SK-N-SH (cell line): ENCODE data around the gene ATP6V1G3. TPM values are rescaled to one million over a fixed set of nuclear protein-coding genes. Genes with fewer than 3 reads are reported as not detected.

Experiments used
- CTCF ChIA-PET: fragments of 300-600, 350-600 bp; formaldehyde crosslinking; extraction: SDS; loops from one replicate; lab custom pipeline; 2021; lab: Yijun Ruan, JAX
- POLR2A ChIA-PET: fragments of 350-600 bp; sonication (Branson Sonifier 250); formaldehyde crosslinking; extraction: SDS; loops from one replicate; lab custom pipeline; 2020; ENCODE audit warnings: antibody characterized with exemption, inconsistent platforms; lab: Yijun Ruan, JAX
- DNase-seq: peaks from one replicate; pipeline ENCODE4 v3.0.0; 2012
- H2AFZ ChIP-seq: fragments of 200-600 bp; sonication (generic); 2 replicates; pipeline ENCODE4 v1.8.1; 2016; ENCODE audit warnings: antibody characterized with exemption, mild to moderate bottlenecking, low read depth
- H3F3A ChIP-seq: fragments of 200-600 bp; sonication (generic); replicated peaks from 2 replicates; pipeline ENCODE3; 2016; ENCODE audit warnings: antibody characterized with exemption, mild to moderate bottlenecking; ENCODE audit not compliant: insufficient read depth
- H3K27ac ChIP-seq, 2 experiments: fragments of 200-500 bp in 1 of 2; fragments of 200-600 bp in 1 of 2; sonication (Bioruptor generic) in 1 of 2; sonication (generic), shearing (Covaris generic) in 1 of 2; 2 replicates each; pipeline versions ENCODE4 v1.5.1 to v1.6.1; 2014 to 2016; ENCODE audit warnings: low read depth in 2 of 2, inconsistent platforms in 1 of 2, low read length in 1 of 2, mild to moderate bottlenecking in 1 of 2, mixed read lengths in 1 of 2
- H3K27me3 ChIP-seq: fragments of 200-600 bp; sonication (generic), shearing (Covaris generic); 2 replicates; pipeline ENCODE4 v1.6.1; 2016; ENCODE audit warnings: mixed run types; ENCODE audit not compliant: insufficient read depth
- H3K36me3 ChIP-seq, 2 experiments: fragments of 200-500 bp in 1 of 2; fragments of 200-600 bp in 1 of 2; sonication (Bioruptor generic) in 1 of 2; sonication (generic) in 1 of 2; replicated peaks in 1 of 2; 2 replicates each; pipeline versions ENCODE3 to v1.5.1; 2014 to 2016; ENCODE audit warnings: low read length in 1 of 2, mild to moderate bottlenecking in 1 of 2; ENCODE audit not compliant: insufficient read depth in 2 of 2, control insufficient read depth in 1 of 2
- H3K4me1 ChIP-seq, 2 experiments: fragments of 200-500 bp in 1 of 2; fragments of 200-600 bp in 1 of 2; sonication (Bioruptor generic) in 1 of 2; sonication (generic), shearing (Covaris generic) in 1 of 2; 2 replicates each; pipeline versions ENCODE4 v1.5.1 to v1.6.1; 2014 to 2016; ENCODE audit warnings: low read depth in 1 of 2, low read length in 1 of 2, mixed run types in 1 of 2; ENCODE audit not compliant: insufficient read depth in 2 of 2, control insufficient read depth in 1 of 2
- H3K4me2 ChIP-seq: fragments of 200-600 bp; sonication (generic), shearing (Covaris generic); 2 replicates; pipeline ENCODE4 v1.6.1; 2017; ENCODE audit warnings: mixed run types
- H3K4me3 ChIP-seq, 2 experiments: fragments of 200-500 bp in 1 of 2; fragments of 200-600 bp in 1 of 2; sonication (Bioruptor generic) in 1 of 2; sonication (generic), shearing (Covaris generic) in 1 of 2; 2 replicates each; pipeline versions ENCODE4 v1.5.1 to v1.8.1; 2014 to 2016; ENCODE audit warnings: low read depth in 2 of 2, inconsistent platforms in 1 of 2, low read length in 1 of 2, mild to moderate bottlenecking in 1 of 2, mixed read lengths in 1 of 2, moderate library complexity in 1 of 2
- H3K79me2 ChIP-seq: fragments of 200-600 bp; sonication (generic); 2 replicates; pipeline ENCODE4 v1.8.1; 2017; ENCODE audit warnings: mild to moderate bottlenecking; ENCODE audit not compliant: insufficient read depth
- H3K9ac ChIP-seq: fragments of 200-600 bp; sonication (generic); 2 replicates; pipeline ENCODE4 v1.6.1; 2017; ENCODE audit warnings: mixed run types
- H3K9me2 ChIP-seq: fragments of 200-600 bp; sonication (generic); 2 replicates; pipeline ENCODE4 v1.6.1; 2017; ENCODE audit warnings: mixed run types
- H3K9me3 ChIP-seq: fragments of 200-600 bp; sonication (generic); 2 replicates; pipeline ENCODE4 v1.6.1; 2017; ENCODE audit warnings: mixed run types, mild to moderate bottlenecking, moderate library complexity
- H4K20me1 ChIP-seq: fragments of 200-600 bp; sonication (generic); 2 replicates; pipeline ENCODE4 v1.6.1; 2017; ENCODE audit warnings: mild to moderate bottlenecking, mixed run types; ENCODE audit not compliant: insufficient read depth
- ELF1 ChIP-seq: IDR thresholded peaks from 2 replicates; pipeline ENCODE4 v1.4.0; 2012
- EZH2phosphoT487 ChIP-seq: fragments of 200-600 bp; sonication (generic); IDR thresholded peaks from 2 replicates; pipeline ENCODE4 v1.6.1; 2017; ENCODE audit warnings: low read depth, mixed run types, mild to moderate bottlenecking, antibody characterized with exemption, moderate library complexity, borderline replicate concordance
- FOXM1 ChIP-seq: IDR thresholded peaks from 2 replicates; pipeline ENCODE4 v1.4.0; 2012; ENCODE audit warnings: low read depth, mild to moderate bottlenecking
- GABPA ChIP-seq: IDR thresholded peaks from 2 replicates; pipeline ENCODE4 v1.4.0; 2012; ENCODE audit warnings: low read depth, mild to moderate bottlenecking
- GATA2 ChIP-seq: sonication (generic); formaldehyde crosslinking; IDR thresholded peaks from 2 replicates; pipeline ENCODE4 v1.5.0; 2020; ENCODE audit warnings: mild to moderate bottlenecking, missing genetic modification reagents
- JUND ChIP-seq: IDR thresholded peaks from 2 replicates; pipeline ENCODE4 v1.4.0; 2012
- NRF1 ChIP-seq: IDR thresholded peaks from 2 replicates; pipeline ENCODE4 v1.6.1; 2012; ENCODE audit warnings: low read depth, mild to moderate bottlenecking, low read length
- RCOR1 ChIP-seq: fragments of 150-350 bp; IDR thresholded peaks from 2 replicates; pipeline ENCODE4 v1.6.1; 2017; ENCODE audit warnings: antibody characterized with exemption, low read length
- RXRA ChIP-seq: IDR thresholded peaks from 2 replicates; pipeline ENCODE4 v1.4.0; 2012; ENCODE audit warnings: low read depth, mild to moderate bottlenecking, borderline replicate concordance
- SIN3A ChIP-seq: IDR thresholded peaks from 2 replicates; pipeline ENCODE4 v1.6.1; 2012; ENCODE audit warnings: low read depth, mild to moderate bottlenecking, low read length, moderate library complexity, borderline replicate concordance
- SMC3 ChIP-seq: IDR thresholded peaks from 2 replicates; pipeline ENCODE4 v1.6.1; 2012; ENCODE audit warnings: low read depth, low read length, improper control_type of control experiment
- TAF1 ChIP-seq: IDR thresholded peaks from 2 replicates; pipeline ENCODE4 v1.6.1; 2012; ENCODE audit warnings: low read depth, mild to moderate bottlenecking, low read length, moderate library complexity, borderline replicate concordance
- TEAD4 ChIP-seq: IDR thresholded peaks from 2 replicates; pipeline ENCODE4 v1.4.0; 2012; ENCODE audit warnings: mild to moderate bottlenecking, borderline replicate concordance; ENCODE audit not compliant: insufficient read depth
- polyA plus RNA-seq, 3 experiments: library from polyadenylated mRNA; depleted of rRNA; stranded (reverse); fragments of >200 nt; gene quantifications; 2 replicates each; pipeline ENCODE4 v1.2.3, GENCODE V29; 2012
- TF ChIP-seq, protein P1 (sequence below): IDR thresholded peaks from 2 replicates; pipeline ENCODE4; 2012
- TF ChIP-seq, protein P2 (sequence below): fragments of 150-350 bp; IDR thresholded peaks from 2 replicates; pipeline ENCODE4 v1.6.1; 2017; ENCODE audit warnings: antibody characterized with exemption, low read length, low read depth, borderline replicate concordance
- TF ChIP-seq, protein P3 (sequence below): IDR thresholded peaks from 2 replicates; pipeline ENCODE4 v1.4.0; 2012; ENCODE audit warnings: low read depth, borderline replicate concordance
- TF ChIP-seq, protein P4 (sequence below): IDR thresholded peaks from 2 replicates; pipeline ENCODE4 v1.4.0; 2012; ENCODE audit warnings: low read depth, borderline replicate concordance
- TF ChIP-seq, protein P5 (sequence below): fragments of 150-350 bp; IDR thresholded peaks from 2 replicates; pipeline ENCODE4 v1.6.1; 2016; ENCODE audit warnings: mild to moderate bottlenecking, low read depth, low read length
- TF ChIP-seq, protein P6 (sequence below): IDR thresholded peaks from 2 replicates; pipeline ENCODE4 v1.4.0; 2012; ENCODE audit warnings: low read depth

The ATP6V1G3 gene
- polyA plus RNA-seq, 1 of the 3 experiments (the other 2 are of a cell fraction), result not detected

DNA sequence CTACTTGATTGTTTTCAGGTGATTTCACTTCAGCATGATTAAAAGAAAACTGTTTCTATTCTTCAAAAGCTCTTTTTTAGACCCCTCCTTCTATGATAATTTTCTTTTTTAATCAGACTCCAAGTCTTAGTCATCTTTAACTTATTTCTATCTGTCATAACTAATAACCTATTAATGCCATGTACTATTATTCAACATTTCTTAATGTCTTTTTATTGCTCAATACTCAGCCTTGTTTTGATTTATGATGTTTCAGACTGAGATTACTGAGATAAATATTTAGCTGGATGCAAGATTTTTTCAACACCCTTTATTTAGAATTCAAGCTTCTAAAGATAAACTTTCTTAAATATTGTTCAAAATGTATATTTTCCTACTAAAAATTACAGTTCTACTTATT is 53.6 kb downstream of the ATP6V1G3 start (continued):
- peak; percentile 15; the same call in 1 of the 2 replicates for TF ChIP-seq RXRA
- TF ChIP-seq GATA2 (CRISPR knock-in tag), result no peak
- TF ChIP-seq JUND, result peak; percentile 85
- TF ChIP-seq, protein P1, sequence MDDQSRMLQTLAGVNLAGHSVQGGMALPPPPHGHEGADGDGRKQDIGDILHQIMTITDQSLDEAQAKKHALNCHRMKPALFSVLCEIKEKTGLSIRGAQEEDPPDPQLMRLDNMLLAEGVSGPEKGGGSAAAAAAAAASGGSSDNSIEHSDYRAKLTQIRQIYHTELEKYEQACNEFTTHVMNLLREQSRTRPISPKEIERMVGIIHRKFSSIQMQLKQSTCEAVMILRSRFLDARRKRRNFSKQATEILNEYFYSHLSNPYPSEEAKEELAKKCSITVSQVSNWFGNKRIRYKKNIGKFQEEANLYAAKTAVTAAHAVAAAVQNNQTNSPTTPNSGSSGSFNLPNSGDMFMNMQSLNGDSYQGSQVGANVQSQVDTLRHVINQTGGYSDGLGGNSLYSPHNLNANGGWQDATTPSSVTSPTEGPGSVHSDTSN, result peak; percentile 94
- TF ChIP-seq, protein P2, sequence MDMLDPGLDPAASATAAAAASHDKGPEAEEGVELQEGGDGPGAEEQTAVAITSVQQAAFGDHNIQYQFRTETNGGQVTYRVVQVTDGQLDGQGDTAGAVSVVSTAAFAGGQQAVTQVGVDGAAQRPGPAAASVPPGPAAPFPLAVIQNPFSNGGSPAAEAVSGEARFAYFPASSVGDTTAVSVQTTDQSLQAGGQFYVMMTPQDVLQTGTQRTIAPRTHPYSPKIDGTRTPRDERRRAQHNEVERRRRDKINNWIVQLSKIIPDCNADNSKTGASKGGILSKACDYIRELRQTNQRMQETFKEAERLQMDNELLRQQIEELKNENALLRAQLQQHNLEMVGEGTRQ, result no peak
- no peak for TF ChIP-seq EZH2phosphoT487
- peak; percentile 80 for TF ChIP-seq TEAD4
- no peak for TF ChIP-seq SIN3A
- TF ChIP-seq, protein P3, sequence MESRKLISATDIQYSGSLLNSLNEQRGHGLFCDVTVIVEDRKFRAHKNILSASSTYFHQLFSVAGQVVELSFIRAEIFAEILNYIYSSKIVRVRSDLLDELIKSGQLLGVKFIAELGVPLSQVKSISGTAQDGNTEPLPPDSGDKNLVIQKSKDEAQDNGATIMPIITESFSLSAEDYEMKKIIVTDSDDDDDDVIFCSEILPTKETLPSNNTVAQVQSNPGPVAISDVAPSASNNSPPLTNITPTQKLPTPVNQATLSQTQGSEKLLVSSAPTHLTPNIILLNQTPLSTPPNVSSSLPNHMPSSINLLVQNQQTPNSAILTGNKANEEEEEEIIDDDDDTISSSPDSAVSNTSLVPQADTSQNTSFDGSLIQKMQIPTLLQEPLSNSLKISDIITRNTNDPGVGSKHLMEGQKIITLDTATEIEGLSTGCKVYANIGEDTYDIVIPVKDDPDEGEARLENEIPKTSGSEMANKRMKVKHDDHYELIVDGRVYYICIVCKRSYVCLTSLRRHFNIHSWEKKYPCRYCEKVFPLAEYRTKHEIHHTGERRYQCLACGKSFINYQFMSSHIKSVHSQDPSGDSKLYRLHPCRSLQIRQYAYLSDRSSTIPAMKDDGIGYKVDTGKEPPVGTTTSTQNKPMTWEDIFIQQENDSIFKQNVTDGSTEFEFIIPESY, result no peak
- no peak for TF ChIP-seq SMC3
- TF ChIP-seq, protein P4, sequence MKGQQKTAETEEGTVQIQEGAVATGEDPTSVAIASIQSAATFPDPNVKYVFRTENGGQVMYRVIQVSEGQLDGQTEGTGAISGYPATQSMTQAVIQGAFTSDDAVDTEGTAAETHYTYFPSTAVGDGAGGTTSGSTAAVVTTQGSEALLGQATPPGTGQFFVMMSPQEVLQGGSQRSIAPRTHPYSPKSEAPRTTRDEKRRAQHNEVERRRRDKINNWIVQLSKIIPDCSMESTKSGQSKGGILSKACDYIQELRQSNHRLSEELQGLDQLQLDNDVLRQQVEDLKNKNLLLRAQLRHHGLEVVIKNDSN, result no peak

DNA sequence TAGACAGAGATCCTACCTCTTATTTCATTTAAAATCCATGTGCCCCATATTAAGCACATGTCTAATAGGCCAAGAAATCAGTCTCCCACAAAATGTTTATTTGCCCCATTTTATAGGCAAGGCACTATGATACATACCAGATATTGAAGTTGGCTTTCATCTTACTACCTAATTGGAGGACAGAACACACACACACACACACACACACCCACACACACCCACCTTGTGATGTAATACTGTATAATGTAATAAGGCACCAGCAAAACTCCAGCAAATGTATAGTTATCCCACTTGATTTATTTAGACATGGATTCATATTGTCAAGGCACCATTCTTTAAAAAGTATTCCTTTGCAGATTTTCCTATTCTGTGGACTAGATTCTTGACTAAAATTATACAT is 56.8 kb downstream of the ATP6V1G3 start:
- H3F3A ChIP-seq, result peaks cover 8% of the 10 kb centered on the region
- H3K9ac ChIP-seq, result no peak overlapping the region
- TF ChIP-seq JUND (no peak), ELF1 (no peak), TAF1 (no peak), RCOR1 (no peak), NRF1 (no peak), GABPA (no peak), FOXM1 (no peak)
- TF ChIP-seq, protein P5, sequence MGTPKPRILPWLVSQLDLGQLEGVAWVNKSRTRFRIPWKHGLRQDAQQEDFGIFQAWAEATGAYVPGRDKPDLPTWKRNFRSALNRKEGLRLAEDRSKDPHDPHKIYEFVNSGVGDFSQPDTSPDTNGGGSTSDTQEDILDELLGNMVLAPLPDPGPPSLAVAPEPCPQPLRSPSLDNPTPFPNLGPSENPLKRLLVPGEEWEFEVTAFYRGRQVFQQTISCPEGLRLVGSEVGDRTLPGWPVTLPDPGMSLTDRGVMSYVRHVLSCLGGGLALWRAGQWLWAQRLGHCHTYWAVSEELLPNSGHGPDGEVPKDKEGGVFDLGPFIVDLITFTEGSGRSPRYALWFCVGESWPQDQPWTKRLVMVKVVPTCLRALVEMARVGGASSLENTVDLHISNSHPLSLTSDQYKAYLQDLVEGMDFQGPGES, result no peak
- TF ChIP-seq, protein P6, sequence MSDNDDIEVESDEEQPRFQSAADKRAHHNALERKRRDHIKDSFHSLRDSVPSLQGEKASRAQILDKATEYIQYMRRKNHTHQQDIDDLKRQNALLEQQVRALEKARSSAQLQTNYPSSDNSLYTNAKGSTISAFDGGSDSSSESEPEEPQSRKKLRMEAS, result no peak
- TF ChIP-seq, protein P2, result no peak
- H4K20me1 ChIP-seq, result no peaks in the 10 kb centered on the region
- H2AFZ ChIP-seq, result no peak overlapping the region
- ChIA-PET POLR2A (no interaction called here), CTCF (no interaction called here)
- DNase-seq, result no peak
- H3K4me2 ChIP-seq, result no peak overlapping the region
- H3K4me3 ChIP-seq, result no peak overlapping the region
- H3K27me3 ChIP-seq, result no peaks in the 10 kb centered on the region
- no peaks in the 10 kb centered on the region for H3K79me2 ChIP-seq
- H3K36me3 ChIP-seq, result no peaks in the 10 kb centered on the region
- no peaks in the 10 kb centered on the region; a peak in 1 of 4 replicates for H3K4me1 ChIP-seq
- no peaks in the 10 kb centered on the region for H3K9me3 ChIP-seq
- no peaks in the 10 kb centered on the region for H3K9me2 ChIP-seq
- H3K27ac ChIP-seq, result no peak overlapping the region
